Vagina (tissue), 2 donors: Measurements from ENCODE around the gene PADI3. TPM values are rescaled to one million over a fixed set of nuclear protein-coding genes. Genes with fewer than 3 reads are reported as not detected.

Source experiments
- DNase-seq, 2 donors: peaks; one replicate each; pipeline ENCODE4 v3.0.0-alpha.2; 2017; ENCODE audit errors: extremely low spot score in 2 of 2
- H3K27ac ChIP-seq: fragments of 200-600 bp; sonication (generic); one replicate; pipeline ENCODE4 v1.5.1; 2019
- H3K27me3 ChIP-seq: fragments of 200-600 bp; sonication (generic); one replicate; pipeline ENCODE4 v1.5.1; 2019
- H3K36me3 ChIP-seq, 2 donors: fragments of 200-600 bp; sonication (generic); one replicate each; pipeline ENCODE4 v1.5.1; 2017 to 2019
- H3K4me1 ChIP-seq: fragments of 200-600 bp; sonication (generic); one replicate; pipeline ENCODE4 v1.5.1; 2019
- H3K4me3 ChIP-seq, 2 donors: fragments of 200-600 bp; sonication (generic); 1 replicate in 1 of 2; 2 replicates in 1 of 2; pipeline ENCODE4 v1.5.1; 2016 to 2019
- H3K9me3 ChIP-seq: fragments of 200-600 bp; sonication (generic); one replicate; pipeline ENCODE4 v1.5.1; 2019
- POLR2A ChIP-seq, 2 donors: fragments of 450-650 bp; IDR thresholded peaks; one replicate each; pipeline ENCODE4 v1.6.1; 2017; ENCODE audit warnings: antibody characterized with exemption in 2 of 2, mild to moderate bottlenecking in 2 of 2, moderate library complexity in 2 of 2
- POLR2AphosphoS5 ChIP-seq, 2 donors: sonication (generic); formaldehyde crosslinking; IDR thresholded peaks; one replicate each; pipeline ENCODE4 v1.9.0; 2017; ENCODE audit warnings: antibody characterized with exemption in 2 of 2, mild to moderate bottlenecking in 2 of 2, low read depth in 1 of 2; ENCODE audit not compliant: insufficient read depth in 1 of 2
- intact Hi-C: fragments of 100-400 bp; cut with DNase I; formaldehyde crosslinking; loops from one replicate; pipeline ENCODE4 v1.15.1; 2023
- total RNA-seq: library from RNA; depleted of rRNA; stranded (reverse); fragments of >200 nt; gene quantifications from one replicate; pipeline ENCODE4 v1.2.3, GENCODE V29; 2016
- TF ChIP-seq, protein P1 (sequence below), 3 experiments: fragments of 450-650 bp in 2 of 3; fragments of 200-600 bp in 1 of 3; sonication (generic) in 1 of 3; IDR thresholded peaks; one replicate each; pipeline ENCODE4 v1.5.1; 2017 to 2019; ENCODE audit warnings: antibody characterized with exemption in 3 of 3, mild to moderate bottlenecking in 2 of 3, moderate library complexity in 2 of 3

The PADI3 gene
- total RNA-seq, 1 donor from 2014 or later = 7.1 TPM

DNA sequence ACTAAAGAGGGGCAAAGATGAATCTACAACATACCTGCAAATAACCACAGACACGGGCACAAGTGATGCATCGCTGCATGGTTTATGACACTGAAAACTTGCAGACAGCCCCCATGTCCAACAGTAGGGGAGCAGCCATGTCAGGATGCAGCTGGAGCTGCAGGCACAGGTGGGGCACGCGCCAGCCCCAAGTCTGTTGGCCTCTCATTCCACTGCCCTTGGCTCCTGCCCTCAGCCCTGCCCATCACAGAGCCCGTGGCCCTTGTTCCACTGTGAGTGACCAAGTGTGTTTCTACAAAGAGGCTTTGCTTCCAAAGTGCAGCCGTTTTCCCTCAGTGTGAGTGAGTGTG, 55.9 kb downstream of the PADI3 start:
- Histone ChIP-seq H3K27ac (no peak overlapping the region), H3K27me3 (no peaks in the 10 kb centered on the region), H3K4me3 (no peak overlapping the region), H3K36me3 (no peaks in the 10 kb centered on the region), H3K9me3 (peaks cover 3% of the 10 kb centered on the region), H3K4me1 (peaks cover 13% of the 10 kb centered on the region)
- TF ChIP-seq POLR2AphosphoS5 (IDR thresholded peaks at IDR 0.05; ENCODE audit: insufficient read depth in 1 of 2, low read depth in 1 of 2) = no peak
- no peak for TF ChIP-seq POLR2A (IDR thresholded peaks at IDR 0.05)
- TF ChIP-seq, protein P1, sequence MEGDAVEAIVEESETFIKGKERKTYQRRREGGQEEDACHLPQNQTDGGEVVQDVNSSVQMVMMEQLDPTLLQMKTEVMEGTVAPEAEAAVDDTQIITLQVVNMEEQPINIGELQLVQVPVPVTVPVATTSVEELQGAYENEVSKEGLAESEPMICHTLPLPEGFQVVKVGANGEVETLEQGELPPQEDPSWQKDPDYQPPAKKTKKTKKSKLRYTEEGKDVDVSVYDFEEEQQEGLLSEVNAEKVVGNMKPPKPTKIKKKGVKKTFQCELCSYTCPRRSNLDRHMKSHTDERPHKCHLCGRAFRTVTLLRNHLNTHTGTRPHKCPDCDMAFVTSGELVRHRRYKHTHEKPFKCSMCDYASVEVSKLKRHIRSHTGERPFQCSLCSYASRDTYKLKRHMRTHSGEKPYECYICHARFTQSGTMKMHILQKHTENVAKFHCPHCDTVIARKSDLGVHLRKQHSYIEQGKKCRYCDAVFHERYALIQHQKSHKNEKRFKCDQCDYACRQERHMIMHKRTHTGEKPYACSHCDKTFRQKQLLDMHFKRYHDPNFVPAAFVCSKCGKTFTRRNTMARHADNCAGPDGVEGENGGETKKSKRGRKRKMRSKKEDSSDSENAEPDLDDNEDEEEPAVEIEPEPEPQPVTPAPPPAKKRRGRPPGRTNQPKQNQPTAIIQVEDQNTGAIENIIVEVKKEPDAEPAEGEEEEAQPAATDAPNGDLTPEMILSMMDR (IDR thresholded peaks at IDR 0.05) = no peak
- intact Hi-C loops = no loop called here
- no peak for DNase-seq

DNA sequence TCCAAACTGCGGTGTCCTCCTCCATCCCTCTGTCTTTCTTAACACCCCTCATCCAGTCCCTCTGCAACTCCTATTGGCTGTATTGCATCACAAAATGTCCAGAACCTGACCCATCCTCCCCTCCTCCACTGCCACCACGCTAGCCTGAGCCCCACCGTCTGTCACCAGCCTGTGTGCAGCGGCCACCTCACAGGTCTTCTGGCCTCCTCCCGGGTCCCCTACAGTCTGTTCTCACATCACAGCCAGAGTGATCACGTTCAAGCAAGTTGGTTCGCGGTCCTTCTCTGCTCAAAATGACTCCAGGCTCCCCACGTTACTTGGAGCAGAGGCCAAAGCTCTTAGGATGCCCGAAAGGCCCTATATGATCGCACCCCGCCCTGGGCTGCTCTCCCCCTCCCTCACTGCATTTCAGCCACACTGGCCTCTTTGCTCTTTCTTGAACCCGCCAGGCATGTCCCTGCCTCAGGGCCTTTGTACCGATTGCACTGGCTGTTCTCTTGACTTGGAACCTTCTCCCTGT, 56.7 kb downstream of the PADI3 start:
- Histone ChIP-seq H3K27me3 (no peaks in the 10 kb centered on the region), H3K36me3 (no peaks in the 10 kb centered on the region), H3K9me3 (peaks cover 3% of the 10 kb centered on the region), H3K4me1 (peaks cover 13% of the 10 kb centered on the region), H3K27ac (no peak overlapping the region), H3K4me3 (no peak overlapping the region)
- TF ChIP-seq POLR2A (IDR thresholded peaks at IDR 0.05) (no peak), POLR2AphosphoS5 (IDR thresholded peaks at IDR 0.05; ENCODE audit: insufficient read depth in 1 of 2, low read depth in 1 of 2) (no peak)
- TF ChIP-seq, protein P1 (IDR thresholded peaks at IDR 0.05) = no peak
- DNase-seq = no peak
- intact Hi-C loops = no loop called here

DNA sequence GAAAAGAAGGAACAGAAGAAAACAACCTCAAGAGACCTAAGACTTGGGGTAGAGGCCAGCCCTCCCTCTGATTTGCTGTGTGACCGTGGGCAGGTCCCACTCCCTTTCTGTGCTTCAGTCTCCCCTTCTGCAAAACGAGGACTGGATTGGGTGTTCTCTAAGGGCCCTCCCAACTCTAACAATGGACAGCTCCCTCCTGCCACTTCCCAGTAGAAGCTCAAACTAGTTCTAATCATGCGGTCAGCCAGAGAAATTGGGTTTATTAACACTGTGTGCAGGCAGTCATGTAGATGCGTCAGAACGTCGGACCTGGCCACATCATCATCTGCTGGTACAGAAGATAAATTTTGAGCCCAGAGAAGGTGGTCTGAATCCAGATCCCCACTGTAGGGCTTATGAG, 57.5 kb downstream of the PADI3 start:
- peaks cover 13% of the 10 kb centered on the region for H3K4me1 ChIP-seq
- H3K27me3 ChIP-seq = no peaks in the 10 kb centered on the region
- no peak for DNase-seq
- TF ChIP-seq POLR2AphosphoS5 (IDR thresholded peaks at IDR 0.05; ENCODE audit: insufficient read depth in 1 of 2, low read depth in 1 of 2) = no peak
- TF ChIP-seq, protein P1 (IDR thresholded peaks at IDR 0.05) = no peak
- no peak for TF ChIP-seq POLR2A (IDR thresholded peaks at IDR 0.05)
- H3K36me3 ChIP-seq = no peaks in the 10 kb centered on the region
- no peak overlapping the region for H3K4me3 ChIP-seq
- no peak overlapping the region for H3K27ac ChIP-seq
- intact Hi-C loops = no loop called here
- H3K9me3 ChIP-seq = peaks cover 3% of the 10 kb centered on the region

DNA sequence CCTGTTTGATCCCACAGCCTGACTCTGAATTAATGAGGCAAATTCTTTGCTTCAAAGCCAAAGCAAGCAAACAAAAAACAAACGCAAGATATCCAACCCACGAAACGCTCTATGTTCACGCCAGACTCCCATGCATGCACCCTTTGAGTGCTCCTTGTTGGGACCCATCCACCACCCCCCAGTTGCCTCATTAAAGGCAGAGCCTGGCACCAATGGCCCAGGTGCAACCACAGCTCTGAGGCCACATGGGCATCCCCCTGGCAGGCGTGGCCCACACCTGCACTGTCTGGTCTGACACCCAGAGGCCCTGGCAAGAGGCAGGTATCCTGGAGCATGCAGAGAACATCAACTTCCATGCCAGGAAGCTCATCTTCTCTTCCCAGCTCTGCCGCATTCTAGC, 58.0 kb downstream of the PADI3 start:
- TF ChIP-seq, protein P1 (IDR thresholded peaks at IDR 0.05) = no peak
- no peak for TF ChIP-seq POLR2AphosphoS5 (IDR thresholded peaks at IDR 0.05; ENCODE audit: insufficient read depth in 1 of 2, low read depth in 1 of 2)
- TF ChIP-seq POLR2A (IDR thresholded peaks at IDR 0.05) = no peak
- peaks cover 3% of the 10 kb centered on the region for H3K9me3 ChIP-seq
- no peak for DNase-seq
- no peak overlapping the region for H3K27ac ChIP-seq
- no peaks in the 10 kb centered on the region for H3K27me3 ChIP-seq
- peaks cover 13% of the 10 kb centered on the region for H3K4me1 ChIP-seq
- no peaks in the 10 kb centered on the region for H3K36me3 ChIP-seq
- intact Hi-C loops = no loop called here
- H3K4me3 ChIP-seq = no peak overlapping the region

DNA sequence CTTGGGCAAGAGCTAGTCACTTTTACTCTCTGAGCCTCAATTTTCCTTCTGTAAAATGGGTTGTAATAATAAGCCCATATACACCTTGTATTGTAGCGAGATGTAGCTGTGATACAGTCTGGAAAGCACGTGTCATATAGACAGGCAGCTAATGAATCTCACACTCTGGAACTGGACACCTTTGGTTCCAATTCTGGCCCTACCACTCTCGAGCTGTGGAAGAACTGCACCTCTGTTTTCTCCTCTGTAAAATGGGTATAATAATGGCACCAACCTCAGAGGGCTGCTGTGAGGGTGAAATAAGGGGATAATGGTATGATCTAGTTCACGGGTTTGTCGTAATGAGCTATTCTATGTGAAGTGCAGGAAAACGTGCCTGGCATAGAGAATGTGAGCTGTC, 58.4 kb downstream of the PADI3 start:
- peaks cover 13% of the 10 kb centered on the region for H3K4me1 ChIP-seq
- H3K9me3 ChIP-seq = peaks cover 3% of the 10 kb centered on the region
- H3K36me3 ChIP-seq = no peaks in the 10 kb centered on the region
- no peaks in the 10 kb centered on the region for H3K27me3 ChIP-seq
- H3K4me3 ChIP-seq = no peak overlapping the region
- no peak overlapping the region for H3K27ac ChIP-seq
- DNase-seq = no peak
- intact Hi-C loops = no loop called here
- TF ChIP-seq POLR2AphosphoS5 (IDR thresholded peaks at IDR 0.05; ENCODE audit: insufficient read depth in 1 of 2, low read depth in 1 of 2) (no peak), POLR2A (IDR thresholded peaks at IDR 0.05) (no peak)
- TF ChIP-seq, protein P1 (IDR thresholded peaks at IDR 0.05) = no peak
